ENCODE results near the gene NTN4.
"Not testable (repeated sequence)": the region's sequence is repeated elsewhere in the genome, so short reads cannot be mapped to it uniquely, and the experiment has no call there.

The NTN4 gene

GRCh38 chr12:95616470-95616869 lies 174.1 kb downstream of the NTN4 start:
- DNase-seq = not testable (repeated sequence)

- DNase-seq = no peak
Observed at GRCh38 chr12:95615749-95616148, 174.8 kb downstream of the NTN4 start.

GRCh38 chr12:95614390-95614982 lies 176.1 kb downstream of the NTN4 start:
- no peak for DNase-seq

DNA sequence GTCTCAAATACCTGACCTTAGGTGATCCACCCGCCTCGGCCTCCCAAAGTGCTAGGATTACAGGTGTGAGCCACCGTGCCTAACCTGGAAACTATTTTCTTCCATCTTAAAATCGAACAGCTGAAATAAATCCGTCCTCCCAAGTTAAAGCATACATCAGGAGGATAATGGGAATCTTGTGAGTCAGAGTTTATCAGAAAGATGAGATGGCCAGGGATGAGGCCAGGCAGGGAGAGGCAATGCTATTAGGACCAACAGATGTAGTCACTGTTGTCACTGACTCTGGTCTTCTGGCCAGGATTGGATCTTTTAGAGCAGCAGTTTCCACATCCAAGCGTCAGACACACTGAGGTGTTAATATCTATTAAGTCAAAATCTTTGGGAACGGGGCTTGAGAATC lies 177.5 kb downstream of the NTN4 start:
- no peak for DNase-seq

- no peak for DNase-seq
Observed at GRCh38 chr12:95611676-95612309, 178.8 kb downstream of the NTN4 start.

- DNase-seq = no peak
Observed at GRCh38 chr12:95608252-95609033, 182.1 kb downstream of the NTN4 start.
